ENCODE data around the gene MSI2.

The MSI2 gene

GRCh38 chr17:57413848-57414651, 157.7 kb downstream of the MSI2 start:
- Histone ChIP-seq H3K4me2 (ENCODE audit: low read length) (no peak overlapping the region), H3K36me3 (ENCODE audit: insufficient read depth, low read length) (peaks cover 55% of the 10 kb centered on the region), H4K20me1 (ENCODE audit: insufficient read depth, low read length) (no peaks in the 10 kb centered on the region), H3K27me3 (ENCODE audit: insufficient read depth, low read length) (no peaks in the 10 kb centered on the region), H3K4me3 (ENCODE audit: low read depth, low read length, poor library complexity, severe bottlenecking) (no peak overlapping the region), H3K9me2 (ENCODE audit: low read depth, low read length) (no peaks in the 10 kb centered on the region), H3F3A (ENCODE audit: insufficient read depth, low read length) (0 out of 2 replicates have a peak, but pooled peaks cover under 1% of the 10 kb centered on the region), H3K9ac (ENCODE audit: low read length) (no peak overlapping the region), H3K9me3 (ENCODE audit: low read length) (no peaks in the 10 kb centered on the region), H2AFZ (ENCODE audit: low read length) (no peak overlapping the region), H3K27ac (ENCODE audit: low read depth, low read length, poor library complexity, severe bottlenecking) (no peak overlapping the region), H3K79me2 (ENCODE audit: insufficient read depth, low read length) (peaks cover 52% of the 10 kb centered on the region), H3K4me1 (ENCODE audit: insufficient read depth, low read length, severe bottlenecking) (peaks cover 63% of the 10 kb centered on the region)
- TF ChIP-seq EZH2 (IDR thresholded peaks at IDR 0.05; ENCODE audit: borderline replicate concordance, low read length), result no peak
- no peak for TF ChIP-seq CTCF (IDR thresholded peaks at IDR 0.05; ENCODE audit: low read length)

- H3K27ac ChIP-seq (ENCODE audit: low read depth, low read length, poor library complexity, severe bottlenecking), result peak overlapping the region; percentile 4
- H3K79me2 ChIP-seq (ENCODE audit: insufficient read depth, low read length), result peaks cover 45% of the 10 kb centered on the region
These were observed 159.5 kb downstream of the MSI2 start for GRCh38 chr17:57415751-57416207.

GRCh38 chr17:57416369-57416768, 160.0 kb downstream of the MSI2 start:
- no peak overlapping the region for H3K4me2 ChIP-seq (ENCODE audit: low read length)
- H3K9ac ChIP-seq (ENCODE audit: low read length), result no peak overlapping the region
- H3K4me1 ChIP-seq (ENCODE audit: insufficient read depth, low read length, severe bottlenecking), result peaks cover 46% of the 10 kb centered on the region
- H3K4me3 ChIP-seq (ENCODE audit: low read depth, low read length, poor library complexity, severe bottlenecking), result no peak overlapping the region
- H2AFZ ChIP-seq (ENCODE audit: low read length), result no peak overlapping the region
- peaks cover 42% of the 10 kb centered on the region for H3K79me2 ChIP-seq (ENCODE audit: insufficient read depth, low read length)
- peaks cover 62% of the 10 kb centered on the region for H3K36me3 ChIP-seq (ENCODE audit: insufficient read depth, low read length)
- no peaks in the 10 kb centered on the region for H4K20me1 ChIP-seq (ENCODE audit: insufficient read depth, low read length)
- no peak overlapping the region for H3K27ac ChIP-seq (ENCODE audit: low read depth, low read length, poor library complexity, severe bottlenecking)
- TF ChIP-seq CTCF (IDR thresholded peaks at IDR 0.05; ENCODE audit: low read length) (no peak), EZH2 (IDR thresholded peaks at IDR 0.05; ENCODE audit: borderline replicate concordance, low read length) (no peak)
- no peaks in the 10 kb centered on the region for H3F3A ChIP-seq (ENCODE audit: insufficient read depth, low read length)
- H3K9me2 ChIP-seq (ENCODE audit: low read depth, low read length), result no peaks in the 10 kb centered on the region
- H3K27me3 ChIP-seq (ENCODE audit: insufficient read depth, low read length), result no peaks in the 10 kb centered on the region
- H3K9me3 ChIP-seq (ENCODE audit: low read length), result no peaks in the 10 kb centered on the region

More at GRCh38 chr17:57415751-57416207, 159.5 kb downstream of the MSI2 start:
- Histone ChIP-seq H3F3A (ENCODE audit: insufficient read depth, low read length) (no peaks in the 10 kb centered on the region), H3K4me3 (ENCODE audit: low read depth, low read length, poor library complexity, severe bottlenecking) (no peak overlapping the region), H3K36me3 (ENCODE audit: insufficient read depth, low read length) (peaks cover 61% of the 10 kb centered on the region), H3K9me3 (ENCODE audit: low read length) (no peaks in the 10 kb centered on the region), H2AFZ (ENCODE audit: low read length) (no peak overlapping the region), H3K9ac (ENCODE audit: low read length) (no peak overlapping the region), H3K4me2 (ENCODE audit: low read length) (no peak overlapping the region), H3K4me1 (ENCODE audit: insufficient read depth, low read length, severe bottlenecking) (peaks cover 46% of the 10 kb centered on the region), H3K9me2 (ENCODE audit: low read depth, low read length) (no peaks in the 10 kb centered on the region), H3K27me3 (ENCODE audit: insufficient read depth, low read length) (no peaks in the 10 kb centered on the region), H4K20me1 (ENCODE audit: insufficient read depth, low read length) (no peaks in the 10 kb centered on the region)
- TF ChIP-seq EZH2 (IDR thresholded peaks at IDR 0.05; ENCODE audit: borderline replicate concordance, low read length), result no peak
- TF ChIP-seq CTCF (IDR thresholded peaks at IDR 0.05; ENCODE audit: low read length), result no peak
